ENCODE results near the gene NGEF.

- TF ChIP-seq CTCF (IDR thresholded peaks at IDR 0.05) (no peak), POLR2AphosphoS5 (IDR thresholded peaks at IDR 0.05; ENCODE audit: low read depth, low read length) (no peak), USF2 (IDR thresholded peaks at IDR 0.05; ENCODE audit: borderline replicate concordance, low read depth, low read length) (no peak), YY1 (IDR thresholded peaks at IDR 0.05; ENCODE audit: low read depth) (no peak), PBX3 (IDR thresholded peaks at IDR 0.05) (no peak), RCOR1 (IDR thresholded peaks at IDR 0.05; ENCODE audit: low read length) (no peak), MAX (IDR thresholded peaks at IDR 0.05; ENCODE audit: low read depth) (no peak), CHD2 (IDR thresholded peaks at IDR 0.05; ENCODE audit: low read length, partially characterized antibody) (no peak), REST (IDR thresholded peaks at IDR 0.05; ENCODE audit: low read depth, low read length) (no peak), MXI1 (IDR thresholded peaks at IDR 0.05; ENCODE audit: low read depth, low read length) (no peak)
These were observed 1.3 kb downstream of the NGEF start for GRCh38 chr2:233011702-233012131.
